ENCODE data around the gene SNED1. TPM values are rescaled to one million over a fixed set of nuclear protein-coding genes. Genes with fewer than 3 reads are reported as not detected.

SNED1 gene
- polyA plus RNA-seq, 2 of the 4 experiments (the other 2 are of a cell fraction) = 0.15 to 0.21 TPM

DNA sequence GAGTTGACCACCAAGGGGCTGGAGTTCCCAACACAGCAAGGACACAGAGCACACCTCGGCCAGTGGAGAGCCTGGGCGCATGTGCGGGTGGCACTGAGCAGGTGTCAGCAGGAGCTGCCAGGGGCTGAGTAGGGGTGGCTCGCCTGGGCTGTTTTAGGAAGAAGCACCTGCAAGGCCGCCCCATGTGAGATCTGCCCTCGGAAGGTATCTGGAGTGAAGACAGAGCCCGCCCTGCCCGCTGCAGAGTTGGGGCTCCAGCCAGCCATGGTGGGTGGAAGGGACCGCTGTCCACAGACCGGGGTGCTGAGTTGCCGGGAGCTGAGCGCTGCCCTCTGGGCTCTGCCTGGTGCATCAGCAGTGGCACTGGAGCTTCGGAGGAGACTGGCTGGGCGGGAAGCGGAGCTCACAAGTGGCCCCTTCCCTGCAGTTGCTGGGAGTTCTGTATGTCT is 68.5 kb downstream of the SNED1 start:
- H3K4me1 ChIP-seq = no peaks in the 10 kb centered on the region
- CTCF ChIA-PET = interaction anchor here (0.9 to 2.4 kb wide), 3 partner anchors 10 to 153 kb away, joined by 3 to 9 read pairs (median 3); no protein-coding TSS in a partner anchor
- no peak for TF ChIP-seq HOXA7 (CRISPR knock-in tag; IDR thresholded peaks at IDR 0.05)
- peak; percentile 81 for TF ChIP-seq REST (IDR thresholded peaks at IDR 0.05)
- no peak for TF ChIP-seq CBX8 (IDR thresholded peaks at IDR 0.05)
- no peak for TF ChIP-seq CHD4 (IDR thresholded peaks at IDR 0.05; ENCODE audit: borderline replicate concordance)
- ATAC-seq (peak; percentile 22 to 35; a peak in 3 of 6 replicates), DNase-seq (ENCODE audit: low read depth in 1 of 2, low spot score in 1 of 2) (peak in 1 of 2 experiments; percentile 23), FAIRE-seq (no peak)
- 82% methylated on average over 13 of the region's 15 CpGs for whole genome bisulfite sequencing (ENCODE audit: missing lambda C conversion rate)
- H3K9me3 ChIP-seq = no peaks in the 10 kb centered on the region
- POLR2A ChIA-PET = no interaction called here
- no peak overlapping the region for H3K27ac ChIP-seq
- H3K4me2 ChIP-seq = no peak overlapping the region
- no peak overlapping the region for H3K4me3 ChIP-seq

DNA sequence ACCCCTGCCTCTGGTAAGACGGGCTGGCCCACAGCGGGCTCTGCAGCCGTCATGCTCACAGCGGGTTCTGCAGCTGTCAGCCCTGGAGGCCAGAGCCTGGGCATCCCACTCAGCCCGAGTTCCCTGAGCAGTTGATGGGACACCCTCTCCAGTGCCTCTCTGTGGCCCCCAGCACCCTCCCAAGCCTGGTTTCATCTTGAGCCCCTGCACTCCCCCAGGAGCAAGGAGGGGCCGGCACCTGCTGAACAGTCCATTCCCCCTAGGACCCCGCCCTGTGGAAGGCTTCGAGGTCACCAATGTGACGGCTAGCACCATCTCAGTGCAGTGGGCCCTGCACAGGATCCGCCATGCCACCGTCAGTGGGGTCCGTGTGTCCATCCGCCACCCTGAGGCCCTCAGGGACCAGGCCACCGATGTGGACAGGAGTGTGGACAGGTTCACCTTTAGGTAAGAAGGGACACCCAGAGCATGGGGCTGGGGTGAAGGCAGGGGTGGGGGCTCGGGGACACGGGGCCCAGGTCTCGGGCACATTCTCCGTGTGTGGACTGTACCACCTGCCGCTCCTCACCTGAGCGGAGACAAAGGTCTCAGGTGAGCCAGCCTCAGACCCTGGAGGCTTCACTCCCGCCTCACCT is 69.2 kb downstream of the SNED1 start:
- no peak for DNase-seq (ENCODE audit: low read depth in 1 of 2, low spot score in 1 of 2)
- TF ChIP-seq MAZ (IDR thresholded peaks at IDR 0.05; ENCODE audit: borderline replicate concordance, low read depth, low read length) (no peak), EP300 (IDR thresholded peaks at IDR 0.05) (no peak), RAD21 (conservative IDR thresholded peaks at IDR 0.05 in 1 of 2, IDR thresholded peaks at IDR 0.05 in 1 of 2) (no peak)
- FAIRE-seq = no peak
- Histone ChIP-seq H3K9me3 (no peaks in the 10 kb centered on the region), H3K4me1 (no peaks in the 10 kb centered on the region), H3K4me3 (no peak overlapping the region), H3K4me2 (no peak overlapping the region), H3K27ac (no peak overlapping the region)
- 65% methylated on average over 6 of the region's 21 CpGs for WGBS (ENCODE audit: missing lambda C conversion rate)
- no peak for ATAC-seq
- CTCF ChIA-PET = interaction anchor here (0.9 to 2.4 kb wide), 2 partner anchors 11 to 153 kb away, joined by 3 to 9 read pairs; no protein-coding TSS in a partner anchor
- POLR2A ChIA-PET = no interaction called here

DNA sequence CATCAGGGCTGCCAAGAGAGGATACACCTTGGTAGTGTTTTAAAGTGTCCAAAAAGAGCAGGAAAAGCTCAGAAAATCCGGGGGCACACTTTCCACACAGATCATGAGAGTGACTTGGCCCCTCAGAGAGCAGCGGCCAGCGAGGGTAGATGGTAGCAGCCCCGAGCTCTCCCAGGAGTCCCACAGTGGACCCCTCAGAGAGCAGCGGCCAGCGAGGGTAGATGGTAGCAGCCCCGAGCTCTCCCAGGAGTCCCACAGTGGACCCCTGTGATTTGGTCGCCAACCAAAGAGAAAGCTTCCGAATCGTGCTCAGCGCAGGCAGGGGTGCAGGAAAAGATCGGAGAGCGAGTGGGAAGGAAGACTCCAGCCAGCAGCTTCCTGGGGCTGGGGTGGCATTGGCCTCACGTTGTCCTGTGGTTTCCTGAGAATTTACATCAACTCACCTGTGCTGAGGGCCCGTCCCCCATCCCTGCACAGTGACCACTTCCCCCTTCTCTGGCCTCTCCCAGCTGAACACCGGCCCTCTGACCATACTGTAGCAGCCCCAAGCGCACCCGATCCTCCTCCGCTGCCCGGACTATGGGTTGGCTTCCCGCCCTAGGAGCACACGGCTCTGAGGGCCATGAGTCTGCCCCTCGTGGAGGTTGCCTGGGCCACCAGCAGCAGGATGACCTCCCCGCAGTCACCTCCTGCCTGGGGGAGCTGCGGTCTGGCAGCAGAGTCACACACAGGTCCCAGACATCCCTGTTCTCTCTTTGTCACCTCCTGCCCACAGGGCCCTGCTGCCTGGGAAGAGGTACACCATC is 69.9 kb downstream of the SNED1 start:
- H3K27ac ChIP-seq = no peak overlapping the region
- no peak for FAIRE-seq
- no peak for TF ChIP-seq FOXS1 (CRISPR knock-in tag; IDR thresholded peaks at IDR 0.05)
- TF ChIP-seq REST (IDR thresholded peaks at IDR 0.05) = no peak
- no peak for TF ChIP-seq RFX5 (IDR thresholded peaks at IDR 0.05)
- TF ChIP-seq, protein P1, sequence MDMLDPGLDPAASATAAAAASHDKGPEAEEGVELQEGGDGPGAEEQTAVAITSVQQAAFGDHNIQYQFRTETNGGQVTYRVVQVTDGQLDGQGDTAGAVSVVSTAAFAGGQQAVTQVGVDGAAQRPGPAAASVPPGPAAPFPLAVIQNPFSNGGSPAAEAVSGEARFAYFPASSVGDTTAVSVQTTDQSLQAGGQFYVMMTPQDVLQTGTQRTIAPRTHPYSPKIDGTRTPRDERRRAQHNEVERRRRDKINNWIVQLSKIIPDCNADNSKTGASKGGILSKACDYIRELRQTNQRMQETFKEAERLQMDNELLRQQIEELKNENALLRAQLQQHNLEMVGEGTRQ (IDR thresholded peaks at IDR 0.05) = no peak
- no peak for TF ChIP-seq JUN (IDR thresholded peaks at IDR 0.05)
- no peak for TF ChIP-seq TFCP2L1 (CRISPR knock-in tag; IDR thresholded peaks at IDR 0.05)
- TF ChIP-seq GATA3 (IDR thresholded peaks at IDR 0.05; ENCODE audit: borderline replicate concordance) = no peak
- no peak for TF ChIP-seq RNF2 (IDR thresholded peaks at IDR 0.05; ENCODE audit: borderline replicate concordance, low read depth)
- TF ChIP-seq PHF8 (IDR thresholded peaks at IDR 0.05; ENCODE audit: borderline replicate concordance, low read depth) = no peak
- TF ChIP-seq MAX (IDR thresholded peaks at IDR 0.05) = no peak
- TF ChIP-seq RCOR1 (IDR thresholded peaks at IDR 0.05; ENCODE audit: low read depth, low read length) = no peak
- TF ChIP-seq RAD21 (conservative IDR thresholded peaks at IDR 0.05 in 1 of 2, IDR thresholded peaks at IDR 0.05 in 1 of 2) = no peak
- TF ChIP-seq SMC3 (IDR thresholded peaks at IDR 0.05) = no peak
- no peak for TF ChIP-seq ESRRA (IDR thresholded peaks at IDR 0.05; ENCODE audit: borderline replicate concordance, low read length)
- TF ChIP-seq CBX8 (IDR thresholded peaks at IDR 0.05) = no peak
- no peak for TF ChIP-seq ZFP36 (IDR thresholded peaks at IDR 0.05; ENCODE audit: borderline replicate concordance, partially characterized antibody)
- TF ChIP-seq ZSCAN20 (CRISPR knock-in tag; IDR thresholded peaks at IDR 0.05) = no peak
- no peak for TF ChIP-seq FOSL2 (IDR thresholded peaks at IDR 0.05)
- TF ChIP-seq FOSL2 (CRISPR knock-in tag; IDR thresholded peaks at IDR 0.05) = no peak

More for the DNA sequence above, 69.9 kb downstream of the SNED1 start:
- Histone ChIP-seq H3K4me2 (no peak overlapping the region), H3K9me3 (no peaks in the 10 kb centered on the region), H3K4me1 (no peaks in the 10 kb centered on the region), H3K4me3 (no peak overlapping the region)
- DNase-seq (ENCODE audit: low read depth in 1 of 2, low spot score in 1 of 2) (no peak), ATAC-seq (no peak)
- ChIA-PET CTCF (interaction anchor here (2.0 kb wide), 1 partner anchor 10 kb away, joined by 6 read pairs; no protein-coding TSS in a partner anchor), POLR2A (no interaction called here)
- whole genome bisulfite sequencing (ENCODE audit: missing lambda C conversion rate) = 64% methylated on average over 25 of the region's 25 CpGs
